CD4-positive, alpha-beta memory T cell (primary cell): Measurements from ENCODE around the gene AHSA1. TPM values are rescaled to one million over a fixed set of nuclear protein-coding genes. Genes with fewer than 3 reads are reported as not detected.

ENCODE experiments used
- CTCF ChIA-PET: fragments of 350-600 bp; sonication (Branson Sonifier 250); formaldehyde crosslinking; loops from one replicate; lab custom pipeline; 2021; ENCODE audit warnings: inconsistent platforms; ENCODE audit not compliant: partially characterized antibody; lab: Charles Lee
- POLR2A ChIA-PET: fragments of 350-600 bp; sonication (Branson Sonifier 250); formaldehyde crosslinking; loops from one replicate; lab custom pipeline; 2021; ENCODE audit not compliant: partially characterized antibody; lab: Charles Lee
- DNase-seq, 5 donors: peaks; one replicate each; pipeline versions ENCODE4 v3.0.0 to v3.0.0-alpha.2; 2020 to 2022; ENCODE audit warnings: mixed read lengths in 1 of 5
- H3K27ac ChIP-seq: one replicate; pipeline ENCODE4 v1.7.0; 2013; ENCODE audit warnings: low read depth, low read length
- H3K27me3 ChIP-seq: 2 replicates; pipeline ENCODE4 v1.7.0; 2013; ENCODE audit warnings: mild to moderate bottlenecking, low read length, moderate library complexity; ENCODE audit not compliant: insufficient read depth
- H3K36me3 ChIP-seq: 2 replicates; pipeline ENCODE4 v1.7.0; 2013; ENCODE audit warnings: mild to moderate bottlenecking, low read length, moderate library complexity; ENCODE audit not compliant: insufficient read depth
- H3K4me1 ChIP-seq: 2 replicates; pipeline ENCODE4 v1.7.0; 2013; ENCODE audit warnings: mild to moderate bottlenecking, low read length, moderate library complexity; ENCODE audit not compliant: insufficient read depth
- H3K4me3 ChIP-seq, 2 donors: one replicate each; pipeline ENCODE4 v1.7.0; 2013; ENCODE audit warnings: low read length in 2 of 2, mild to moderate bottlenecking in 1 of 2
- H3K9me3 ChIP-seq, 2 donors: one replicate each; pipeline ENCODE4 v1.7.0; 2013; ENCODE audit warnings: low read length in 2 of 2, control low read depth in 1 of 2; ENCODE audit not compliant: control insufficient read depth in 1 of 2
- H3K27ac Mint-ChIP-seq, 7 donors: one replicate each; pipeline ENCODE4 v1.8.0; 2020 to 2021; ENCODE audit warnings: mixed read lengths in 7 of 7, mild to moderate bottlenecking in 6 of 7, inconsistent platforms in 3 of 7, moderate library complexity in 3 of 7
- H3K27me3 Mint-ChIP-seq, 2 donors: one replicate each; pipeline ENCODE4 v1.8.0; 2020 to 2021; ENCODE audit warnings: mixed read lengths in 2 of 2
- H3K36me3 Mint-ChIP-seq, 2 donors: one replicate each; pipeline ENCODE4 v1.8.0; 2020 to 2021; ENCODE audit warnings: mixed read lengths in 2 of 2, inconsistent platforms in 1 of 2, mild to moderate bottlenecking in 1 of 2
- H3K4me1 Mint-ChIP-seq, 4 donors: one replicate each; pipeline ENCODE4 v1.8.0; 2020 to 2021; ENCODE audit warnings: mixed read lengths in 4 of 4, mild to moderate bottlenecking in 1 of 4
- H3K4me3 Mint-ChIP-seq, 8 donors: one replicate each; pipeline ENCODE4 v1.8.0; 2020 to 2021; ENCODE audit warnings: mixed read lengths in 8 of 8, mild to moderate bottlenecking in 7 of 8, moderate library complexity in 6 of 8, inconsistent platforms in 3 of 8
- H3K9me3 Mint-ChIP-seq, 8 donors: one replicate each; pipeline ENCODE4 v1.8.0; 2020 to 2021; ENCODE audit warnings: mixed read lengths in 8 of 8, mild to moderate bottlenecking in 5 of 8, inconsistent platforms in 3 of 8, moderate library complexity in 1 of 8
- intact Hi-C: fragments of 100-400 bp; cut with micrococcal nuclease; formaldehyde crosslinking; loops from one replicate; pipeline ENCODE4 v1.15.1; 2023
- polyA plus RNA-seq, 2 donors: library from polyadenylated mRNA; unstranded; fragments of 300-500 nt; fragmentation: Illumina TruSeq; gene quantifications; one replicate each; pipeline ENCODE4 v1.2.3, GENCODE V29; 2021
- total RNA-seq, 2 experiments: library from RNA; stranded (reverse); gene quantifications; one replicate each; pipeline ENCODE4 v1.2.3, GENCODE V29; 2021

Gene AHSA1
- total and polyA plus RNA-seq, 4 experiments from 2014 or later = 88.5 to 134 (median 92.7) TPM

DNA sequence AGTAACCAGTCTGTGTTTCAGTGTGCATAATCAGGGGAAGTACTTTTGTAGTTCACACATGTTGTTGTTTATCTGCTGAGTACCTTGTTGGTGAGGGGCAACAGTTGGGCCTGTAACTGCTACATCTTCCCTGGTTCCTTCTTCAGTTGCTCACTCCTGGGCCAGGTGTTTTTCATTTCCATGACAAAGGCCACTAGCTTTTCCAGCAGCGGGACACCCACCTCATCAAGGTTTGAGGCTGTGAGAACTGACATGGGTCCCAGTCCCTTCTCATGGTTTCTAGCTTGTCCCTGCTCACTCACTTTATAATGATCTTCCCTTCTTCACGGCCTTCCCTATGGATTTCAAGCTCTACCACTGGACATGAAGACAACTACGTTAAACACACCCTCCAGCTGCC, 33.0 kb upstream of the AHSA1 start:
- no peak overlapping the region for H3K27ac ChIP-seq
- peaks cover 89 to 90% of the 10 kb centered on the region in 2 donors for H3K36me3 Mint-ChIP-seq

DNA sequence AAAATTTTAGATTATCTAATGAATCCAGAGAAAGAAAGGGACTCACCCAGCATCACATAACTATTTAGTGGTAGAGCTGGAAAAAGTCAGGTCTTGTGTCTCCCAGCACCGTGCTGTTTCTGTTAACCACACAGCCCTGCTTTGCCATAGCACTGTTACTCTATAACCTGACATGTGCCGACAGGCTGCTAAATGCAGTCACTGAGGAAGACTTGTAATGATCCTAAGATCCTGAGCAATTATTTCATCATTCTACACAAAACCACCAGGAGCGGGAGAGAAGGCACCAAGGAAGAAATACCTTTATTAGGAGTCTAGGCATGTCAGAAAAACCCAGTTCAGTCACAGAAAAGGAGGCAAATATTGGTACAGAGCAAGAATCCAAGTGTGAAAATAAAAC, 31.5 kb upstream of the AHSA1 start:
- intact Hi-C loops = no loop called here
- H3K9me3 ChIP-seq = no peaks in the 10 kb centered on the region
- H3K36me3 ChIP-seq = peaks cover 47% of the 10 kb centered on the region
- H3K4me1 ChIP-seq = no peaks in the 10 kb centered on the region
- Mint-ChIP-seq H3K27me3 (no peaks in the 10 kb centered on the region), H3K4me3 (no peak overlapping the region), H3K9me3 (peaks cover 0 to 16% (median 2%) of the 10 kb centered on the region in 8 donors), H3K4me1 (no peaks in the 10 kb centered on the region), H3K36me3 (peaks cover 93 to 98% of the 10 kb centered on the region in 2 donors), H3K27ac (no peak overlapping the region)
- no peak for DNase-seq
- ChIA-PET POLR2A (no interaction called here), CTCF (no interaction called here)
- H3K4me3 ChIP-seq = no peak overlapping the region
- H3K27ac ChIP-seq = no peak overlapping the region
- no peaks in the 10 kb centered on the region for H3K27me3 ChIP-seq

More for the DNA sequence above, 33.0 kb upstream of the AHSA1 start:
- Histone ChIP-seq H3K36me3 (peaks cover 47% of the 10 kb centered on the region), H3K4me3 (no peak overlapping the region), H3K4me1 (no peaks in the 10 kb centered on the region), H3K9me3 (no peaks in the 10 kb centered on the region), H3K27me3 (no peaks in the 10 kb centered on the region)
- DNase-seq = no peak
- Mint-ChIP-seq H3K9me3 (peaks cover 0 to 31% (median 16%) of the 10 kb centered on the region in 8 donors), H3K27ac (no peak overlapping the region), H3K4me1 (no peaks in the 10 kb centered on the region), H3K4me3 (no peak overlapping the region), H3K27me3 (no peaks in the 10 kb centered on the region)
- CTCF ChIA-PET = no interaction called here
- intact Hi-C loops = no loop called here
- POLR2A ChIA-PET = no interaction called here

DNA sequence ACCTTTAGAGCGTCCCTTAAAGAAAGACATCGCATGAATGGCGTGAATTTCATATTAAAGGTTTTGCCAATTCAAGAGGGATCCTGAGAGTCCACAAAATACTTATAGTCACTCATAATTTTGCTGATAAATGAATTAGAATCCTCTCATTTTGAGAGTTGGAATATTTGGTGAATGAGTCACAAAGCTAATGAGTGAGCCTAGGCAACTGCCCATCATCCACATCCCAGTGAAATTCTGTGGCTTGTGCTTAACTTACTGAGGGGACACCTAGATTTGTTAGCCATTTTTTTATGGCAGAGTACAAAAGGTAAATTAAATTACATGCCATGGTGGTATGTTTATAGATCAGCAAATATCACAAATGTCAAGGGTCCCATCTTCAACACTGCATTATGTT, 21.9 kb upstream of the AHSA1 start:
- H3K36me3 ChIP-seq = peaks cover 26% of the 10 kb centered on the region
- H3K36me3 Mint-ChIP-seq = peaks cover 51 to 64% of the 10 kb centered on the region in 2 donors

DNA sequence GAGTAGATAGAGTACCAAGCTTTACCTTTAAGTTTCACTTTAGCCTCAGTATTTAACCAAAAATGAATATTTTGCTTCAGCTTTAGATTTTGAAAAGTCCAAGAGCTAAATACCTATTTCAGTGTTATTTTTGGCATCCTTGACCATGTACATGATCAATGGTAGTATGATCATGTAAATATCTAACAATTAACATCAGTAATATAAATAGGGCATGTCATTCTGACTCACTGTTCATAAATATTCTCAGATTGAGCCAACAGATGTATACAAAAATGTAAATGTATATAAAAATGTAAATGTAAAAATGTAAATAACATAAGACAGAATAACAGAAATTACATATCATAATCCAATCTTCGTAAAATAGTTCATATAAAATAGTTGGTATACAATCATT, 19.3 kb upstream of the AHSA1 start:
- Histone ChIP-seq H3K27me3 (no peaks in the 10 kb centered on the region), H3K9me3 (no peaks in the 10 kb centered on the region), H3K4me3 (no peak overlapping the region), H3K27ac (no peak overlapping the region), H3K36me3 (peaks cover 49% of the 10 kb centered on the region), H3K4me1 (no peaks in the 10 kb centered on the region)
- peaks cover 65 to 72% of the 10 kb centered on the region in 2 donors for H3K36me3 Mint-ChIP-seq
- DNase-seq = no peak
- H3K27me3 Mint-ChIP-seq = no peaks in the 10 kb centered on the region
- H3K4me1 Mint-ChIP-seq = peaks cover 0 to 1% (median 0%) of the 10 kb centered on the region in 4 donors
- CTCF ChIA-PET = no interaction called here
- no peaks in the 10 kb centered on the region for H3K9me3 Mint-ChIP-seq
- no peak overlapping the region for H3K4me3 Mint-ChIP-seq
- POLR2A ChIA-PET = no interaction called here
- intact Hi-C loops = no loop called here
- no peak overlapping the region for H3K27ac Mint-ChIP-seq

More for the DNA sequence above, 21.9 kb upstream of the AHSA1 start:
- Histone ChIP-seq H3K27ac (no peak overlapping the region), H3K4me1 (no peaks in the 10 kb centered on the region), H3K27me3 (no peaks in the 10 kb centered on the region), H3K9me3 (no peaks in the 10 kb centered on the region), H3K4me3 (no peak overlapping the region)
- POLR2A ChIA-PET = no interaction called here
- Mint-ChIP-seq H3K9me3 (no peaks in the 10 kb centered on the region), H3K27me3 (no peaks in the 10 kb centered on the region), H3K4me3 (no peak overlapping the region), H3K4me1 (peaks cover 0 to 1% (median 0%) of the 10 kb centered on the region in 4 donors), H3K27ac (no peak overlapping the region)
- intact Hi-C loops = no loop called here
- no peak for DNase-seq
- CTCF ChIA-PET = no interaction called here

DNA sequence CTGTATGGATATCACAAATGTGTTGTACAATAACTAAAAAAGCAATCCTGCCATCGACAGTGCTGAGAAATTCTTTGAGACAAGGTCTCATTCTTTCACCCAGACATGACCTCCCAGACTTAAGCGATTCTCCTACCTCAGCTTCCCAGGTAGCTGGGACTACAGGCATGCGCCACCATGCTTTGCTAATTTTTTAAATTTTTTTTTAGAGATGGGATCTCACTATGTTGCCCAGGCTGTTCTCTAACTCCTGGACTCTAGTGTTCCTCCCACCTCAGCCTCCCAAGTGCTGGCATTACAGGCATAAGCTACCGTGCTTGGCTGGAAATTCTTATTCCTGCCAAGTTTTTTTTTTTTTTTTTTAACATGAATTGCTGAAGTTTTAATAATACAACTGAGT, 18.0 kb upstream of the AHSA1 start:
- intact Hi-C loops = no loop called here
- Mint-ChIP-seq H3K36me3 (peaks cover 59 to 73% of the 10 kb centered on the region in 2 donors), H3K27me3 (no peaks in the 10 kb centered on the region), H3K4me3 (no peak overlapping the region), H3K4me1 (peaks cover 0 to 1% (median 0%) of the 10 kb centered on the region in 4 donors), H3K27ac (no peak overlapping the region), H3K9me3 (no peaks in the 10 kb centered on the region)
- Histone ChIP-seq H3K9me3 (no peaks in the 10 kb centered on the region), H3K4me3 (no peak overlapping the region), H3K27me3 (no peaks in the 10 kb centered on the region), H3K27ac (no peak overlapping the region), H3K4me1 (no peaks in the 10 kb centered on the region), H3K36me3 (peaks cover 44% of the 10 kb centered on the region)
- ChIA-PET POLR2A (interaction anchor here (0.7 kb wide), 1 partner anchor 40 kb away, joined by 3 read pairs; no protein-coding TSS in a partner anchor), CTCF (no interaction called here)
- no peak for DNase-seq

DNA sequence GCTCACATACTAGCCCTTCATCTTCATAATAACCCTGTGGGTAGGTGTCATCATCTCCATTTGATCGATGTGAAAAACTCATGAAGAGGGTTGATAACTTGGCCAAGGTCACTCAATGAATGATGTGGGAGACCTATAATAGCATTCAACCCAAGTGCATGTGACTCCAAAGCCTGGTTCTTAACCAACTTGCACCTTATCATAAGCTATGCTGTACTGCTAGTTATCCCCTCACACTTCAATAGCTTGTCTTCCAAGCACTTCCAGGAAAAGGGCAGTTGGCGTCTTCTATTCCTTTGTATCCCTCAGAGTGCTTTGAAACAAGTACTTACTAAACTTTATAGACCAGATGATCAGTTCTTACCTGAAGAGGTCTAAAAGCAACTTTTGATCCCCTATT, 15.7 kb upstream of the AHSA1 start:
- no peaks in the 10 kb centered on the region for H3K27me3 Mint-ChIP-seq
- no peak for DNase-seq
- ChIA-PET POLR2A (no interaction called here), CTCF (interaction anchor here (1.4 kb wide), 1 partner anchor 17 kb away, joined by 4 read pairs; no protein-coding TSS in a partner anchor)
- no peak overlapping the region for H3K27ac Mint-ChIP-seq
- no peak overlapping the region for H3K4me3 Mint-ChIP-seq
- peaks cover 0 to 1% (median 0%) of the 10 kb centered on the region in 4 donors for H3K4me1 Mint-ChIP-seq
- H3K36me3 Mint-ChIP-seq = peaks cover 44 to 59% of the 10 kb centered on the region in 2 donors
- H3K27ac ChIP-seq = no peak overlapping the region
- no peaks in the 10 kb centered on the region for H3K9me3 Mint-ChIP-seq
- intact Hi-C loops = no loop called here
- peaks cover 29% of the 10 kb centered on the region for H3K36me3 ChIP-seq
- no peak overlapping the region for H3K4me3 ChIP-seq
- no peaks in the 10 kb centered on the region for H3K9me3 ChIP-seq
- no peaks in the 10 kb centered on the region for H3K4me1 ChIP-seq
- H3K27me3 ChIP-seq = no peaks in the 10 kb centered on the region

DNA sequence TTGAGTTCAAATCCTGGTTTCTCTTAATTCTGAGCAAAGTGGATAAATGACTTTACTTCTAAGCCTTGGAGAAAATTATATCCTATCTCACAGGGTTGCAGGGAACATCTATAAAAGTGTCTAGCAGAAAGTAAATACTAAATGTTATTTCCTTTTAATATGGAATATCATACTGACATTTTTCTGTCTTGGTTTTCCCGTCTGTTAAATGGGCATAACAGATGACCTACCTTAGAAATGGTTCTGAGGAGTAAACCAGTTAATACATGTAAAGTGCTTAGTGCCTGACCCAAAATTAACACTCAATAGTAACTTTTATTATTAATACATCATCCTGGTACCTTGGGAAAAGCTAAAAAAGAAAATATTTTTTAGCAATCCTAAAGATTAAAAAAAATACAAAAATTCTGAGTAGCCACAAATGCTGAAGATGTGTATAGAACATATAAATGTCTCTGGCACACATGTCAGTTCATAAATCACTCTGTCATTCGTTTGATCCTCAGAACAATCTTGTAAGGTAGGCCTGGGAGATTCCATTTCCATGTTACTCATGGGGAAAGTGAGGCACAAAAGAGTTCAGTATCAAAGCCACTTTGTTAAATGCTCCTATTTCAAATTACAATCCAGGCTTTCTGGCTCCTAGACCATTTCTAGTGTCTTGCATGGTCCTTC, 1.8 kb upstream of the AHSA1 start:
- Histone ChIP-seq H3K27ac (peak overlapping the region; percentile 86), H3K9me3 (no peaks in the 10 kb centered on the region), H3K36me3 (peaks cover 23% of the 10 kb centered on the region), H3K4me3 (no peak overlapping the region), H3K4me1 (peaks cover 29% of the 10 kb centered on the region), H3K27me3 (no peaks in the 10 kb centered on the region)
- ChIA-PET POLR2A (interaction anchor here (1.3 kb wide), 1 partner anchor 136 kb away, joined by 3 read pairs; the partner anchor contains the start of genes GSTZ1 and POMT2), CTCF (no interaction called here)
- no peak for DNase-seq
- peaks cover 27 to 43% (median 33%) of the 10 kb centered on the region in 4 donors for H3K4me1 Mint-ChIP-seq
- peaks cover 0 to 4% (median 0%) of the 10 kb centered on the region in 8 donors for H3K9me3 Mint-ChIP-seq
- peaks cover 31 to 52% of the 10 kb centered on the region in 2 donors for H3K36me3 Mint-ChIP-seq
- H3K27ac Mint-ChIP-seq = peak overlapping the region in 4 of 7 donors; percentile 94 to 100 (median 100)
- intact Hi-C loops = loop anchor here (5.0 kb wide), 1 partner anchor 1304 kb away; the partner anchor contains the start of gene GPATCH2L
- peak overlapping the region in 6 of 8 donors; percentile 100 for H3K4me3 Mint-ChIP-seq
- H3K27me3 Mint-ChIP-seq = no peaks in the 10 kb centered on the region
